H1 (cell line): ENCODE measurements around the gene HOXC13. TPM values are rescaled to one million over a fixed set of nuclear protein-coding genes. Genes with fewer than 3 reads are reported as not detected.

Experiments
- EGR1 ChIP-seq: IDR thresholded peaks from 2 replicates; pipeline ENCODE4 v1.6.1; 2011; ENCODE audit warnings: low read depth, low read length, borderline replicate concordance
- EZH2 ChIP-seq: fragments of 200-600 bp; sonication (generic); IDR thresholded peaks from 2 replicates; pipeline ENCODE4 v1.7.1; 2012; ENCODE audit warnings: low read depth, mild to moderate bottlenecking, moderate library complexity, low read length, inconsistent platforms; ENCODE audit not compliant: severe bottlenecking
- HDAC6 ChIP-seq: IDR thresholded peaks from one replicate; pipeline ENCODE4 v1.7.1; 2012; ENCODE audit warnings: low read depth, mild to moderate bottlenecking, inconsistent platforms, low read length, moderate library complexity
- KDM4A ChIP-seq: IDR thresholded peaks from one replicate; pipeline ENCODE4 v1.7.1; 2012; ENCODE audit warnings: low read depth, mild to moderate bottlenecking, moderate library complexity, low read length, inconsistent platforms; ENCODE audit not compliant: severe bottlenecking
- KDM5A ChIP-seq: fragments of 200-600 bp; IDR thresholded peaks from 2 replicates; pipeline ENCODE4 v1.7.1; 2012; ENCODE audit warnings: mild to moderate bottlenecking, low read length, inconsistent platforms, mixed read lengths
- MAX ChIP-seq: IDR thresholded peaks from 2 replicates; pipeline ENCODE4 v1.6.1; 2012; ENCODE audit warnings: inconsistent platforms
- NANOG ChIP-seq: IDR thresholded peaks from 2 replicates; pipeline ENCODE4 v1.6.1; 2011; ENCODE audit warnings: low read length, low read depth, mild to moderate bottlenecking, inconsistent platforms; ENCODE audit not compliant: insufficient read depth, poor library complexity, severe bottlenecking
- RXRA ChIP-seq: IDR thresholded peaks from 2 replicates; pipeline ENCODE4 v1.6.1; 2011; ENCODE audit warnings: low read depth, mild to moderate bottlenecking, low read length, moderate library complexity; ENCODE audit not compliant: insufficient read depth
- SAP30 ChIP-seq: fragments of 300-600 bp; sonication (generic); IDR thresholded peaks from 2 replicates; pipeline ENCODE4 v1.7.1; 2012; ENCODE audit warnings: low read length, moderate library complexity, mild to moderate bottlenecking, inconsistent platforms; ENCODE audit not compliant: insufficient read depth, insufficient replicate concordance
- SUZ12 ChIP-seq: fragments of 200-600 bp; sonication (generic); IDR thresholded peaks from 2 replicates; pipeline ENCODE4 v1.6.1; 2012; ENCODE audit warnings: mild to moderate bottlenecking, inconsistent platforms, low read length, moderate library complexity, mixed read lengths
- ZNF274 ChIP-seq: IDR thresholded peaks from 2 replicates; pipeline ENCODE4 v1.7.0; 2012; ENCODE audit warnings: low read length, borderline replicate concordance; ENCODE audit errors: extremely low read depth
- polyA plus RNA-seq, 7 experiments: library from polyadenylated mRNA; depleted of rRNA in 3 of 7; stranded (reverse) in 5 of 7; unstranded in 2 of 7; fragments of >200 nt in 5 of 7; fragments of 200-250 nt in 2 of 7; gene quantifications; 1 replicate in 5 of 7; 2 replicates in 1 of 7; 4 replicates in 1 of 7; pipeline versions ENCODE4 v1.2.1 to v1.2.3, GENCODE V29; 2011 to 2013; ENCODE audit warnings: missing spikeins in 2 of 7, mixed read lengths in 2 of 7
- total RNA-seq: library from RNA; stranded (reverse); fragmentation: NEBNext Ultra II Directional; extraction: Animal tissue kit (Norgen Biotek cat#: 25700); gene quantifications from 2 replicates; pipeline ENCODE4 v1.2.1, GENCODE V29; 2021

Gene HOXC13
- total and polyA plus RNA-seq, 2 of the 8 experiments (the other 6 are each of a cell fraction or from before 2014, with no cell fraction given) = 0.02 TPM; not detected in 1

- no peak for TF ChIP-seq HDAC6
- TF ChIP-seq EZH2 = peak; percentile 93
- peak; percentile 96 for TF ChIP-seq SUZ12
- peak; percentile 49 for TF ChIP-seq MAX
- TF ChIP-seq RXRA = no peak
- TF ChIP-seq ZNF274 = no peak
- TF ChIP-seq NANOG = no peak
- TF ChIP-seq SAP30 = no peak
- TF ChIP-seq KDM4A = peak; percentile 29
- TF ChIP-seq KDM5A = no peak
- TF ChIP-seq EGR1 = peak; percentile 46; the same call in 1 of the 2 replicates
These were observed 34.8 kb downstream of the HOXC13 start (continued) for GRCh38 chr12:53973236-53974042.
